COLO668 (cell line): ENCODE measurements around the gene SMARCAD1.

Experiments used
- DNase-seq: peaks from one replicate; lab custom pipeline; 2025; ENCODE audit not compliant: unreplicated experiment; lab: John Stamatoyannopoulos, UW

Gene SMARCAD1

GRCh38 chr4:94228493-94229216, 21.0 kb downstream of the SMARCAD1 start:
- DNase-seq = no peak

DNA sequence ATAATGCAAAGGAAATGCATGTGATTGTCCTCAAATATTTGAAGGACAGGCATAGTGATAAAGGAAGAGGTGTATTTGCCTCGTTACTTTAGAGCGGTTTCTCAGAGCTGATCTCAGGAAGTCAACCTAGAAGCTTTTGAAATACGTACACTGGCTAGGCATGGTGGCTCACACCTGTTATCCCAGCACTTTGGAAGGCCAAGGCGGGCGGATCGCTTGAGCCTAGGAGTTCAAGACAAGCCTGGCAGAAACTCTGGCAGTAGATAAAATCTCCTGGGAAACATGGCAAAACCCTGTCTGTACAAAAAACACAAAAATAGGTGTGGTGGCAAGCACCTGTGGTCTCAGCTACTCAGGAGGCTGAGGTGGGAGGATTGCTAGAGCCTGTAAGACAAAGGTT, 24.9 kb downstream of the SMARCAD1 start:
- DNase-seq = no peak

GRCh38 chr4:94235825-94236224, 28.2 kb downstream of the SMARCAD1 start:
- DNase-seq = no peak

- no peak for DNase-seq
Measured at GRCh38 chr4:94237271-94237670, 29.6 kb downstream of the SMARCAD1 start.

DNA sequence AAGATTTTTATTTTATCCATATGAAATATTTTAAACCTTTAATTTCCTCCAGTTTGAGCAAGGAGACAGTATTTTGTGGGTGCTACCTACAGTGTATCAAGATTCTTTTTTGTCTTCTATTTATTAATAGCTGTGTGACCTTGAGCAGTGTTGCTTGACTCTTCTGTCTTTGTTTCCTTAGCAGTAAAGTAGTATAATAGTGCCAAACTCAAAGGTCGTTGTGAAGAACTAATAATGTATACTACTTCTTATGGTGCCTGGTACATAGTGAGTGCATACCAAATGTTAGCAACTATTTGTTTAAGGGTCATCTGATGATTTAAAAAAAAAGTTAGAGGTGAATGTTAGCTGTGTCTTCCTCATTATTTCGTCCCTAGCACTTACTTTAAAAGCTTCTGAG, 30.5 kb downstream of the SMARCAD1 start:
- no peak for DNase-seq

DNA sequence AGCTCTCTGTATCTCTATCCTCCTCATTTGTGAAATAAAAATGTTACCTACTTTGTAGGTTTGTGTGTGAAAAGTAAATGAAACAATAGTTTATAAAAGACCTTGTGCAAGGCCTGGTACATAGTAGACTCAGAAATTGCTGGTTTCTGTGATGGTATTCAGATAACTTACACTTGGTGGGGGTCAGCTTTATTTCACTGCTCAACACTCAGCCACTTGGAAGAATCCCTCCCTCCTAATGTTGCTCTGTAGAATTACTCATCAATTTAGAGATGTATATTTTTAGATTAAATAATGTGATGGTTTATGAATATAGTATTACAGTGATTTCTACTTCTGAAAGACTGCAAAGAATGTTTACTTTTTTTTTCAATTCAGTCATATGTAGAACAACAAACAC, 32.7 kb downstream of the SMARCAD1 start:
- DNase-seq = no peak

DNA sequence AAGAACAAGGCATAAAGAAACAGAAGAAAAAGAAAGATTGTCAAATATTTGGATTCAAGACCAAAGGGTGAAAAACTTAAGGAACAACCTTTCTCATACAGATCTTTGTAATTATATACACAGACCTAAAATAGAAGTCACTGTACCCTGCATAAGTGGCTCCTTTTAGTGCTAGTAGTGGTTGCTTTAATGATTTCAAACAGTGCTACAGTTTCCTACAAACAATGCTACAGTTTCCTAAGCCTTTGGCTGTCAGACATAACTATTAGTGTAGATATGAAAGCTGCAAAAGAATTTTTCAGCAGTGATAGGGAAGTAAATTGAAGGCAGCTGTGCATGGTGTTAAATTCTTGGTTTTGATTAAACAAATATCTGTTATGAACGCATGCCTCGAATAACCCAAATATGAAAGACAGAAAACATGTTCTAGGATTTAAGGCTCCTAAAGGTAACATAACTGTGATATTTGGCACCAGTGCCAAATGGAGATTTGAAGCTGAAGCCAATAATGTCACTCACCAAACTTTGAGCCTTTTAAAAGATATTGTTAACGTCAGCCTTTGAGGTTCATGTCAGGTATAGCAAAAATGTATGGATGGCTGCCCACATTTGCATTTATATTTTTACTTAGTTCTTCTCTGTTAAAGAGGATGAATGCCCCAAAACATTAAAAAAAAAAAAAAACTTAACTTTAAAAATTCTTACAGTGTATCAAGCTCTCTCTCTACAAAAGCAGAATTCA, 36.6 kb downstream of the SMARCAD1 start:
- DNase-seq = no peak

DNA sequence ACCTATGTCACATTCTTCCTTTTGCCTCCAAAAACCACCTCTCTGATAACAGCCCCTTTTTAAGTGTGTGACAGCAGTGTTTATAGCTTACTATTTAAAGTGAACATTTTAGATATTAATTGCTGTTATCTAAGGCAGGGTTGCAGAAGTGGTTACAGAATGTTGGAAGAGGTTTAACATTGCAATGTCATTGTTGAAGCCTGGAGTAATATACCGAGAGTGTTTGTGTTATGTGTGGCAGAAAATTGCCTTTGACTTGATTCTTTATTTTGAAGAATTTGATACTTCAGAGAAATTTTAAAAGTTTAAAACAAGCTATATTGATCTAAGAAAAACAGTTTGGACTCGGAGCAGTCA, 37.1 kb downstream of the SMARCAD1 start:
- no peak for DNase-seq

DNA sequence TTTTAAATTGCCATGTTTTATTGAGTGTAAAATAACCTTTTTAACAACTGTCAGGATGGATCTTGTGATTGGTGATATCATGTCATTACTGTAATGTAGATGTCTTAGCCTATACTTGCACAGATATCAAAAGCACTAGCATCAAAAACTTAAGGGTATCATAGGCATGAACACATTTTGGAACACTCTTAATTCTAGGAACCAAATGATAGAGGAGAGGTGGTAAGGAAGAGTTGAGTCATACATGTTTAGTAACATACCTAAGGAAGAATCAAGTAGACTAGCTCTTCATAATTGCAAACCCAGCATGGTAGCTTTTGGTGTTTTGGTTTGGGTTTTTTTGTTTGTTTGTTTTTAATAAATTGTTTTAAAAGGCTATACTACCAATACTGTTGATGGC, 43.4 kb downstream of the SMARCAD1 start:
- no peak for DNase-seq

DNA sequence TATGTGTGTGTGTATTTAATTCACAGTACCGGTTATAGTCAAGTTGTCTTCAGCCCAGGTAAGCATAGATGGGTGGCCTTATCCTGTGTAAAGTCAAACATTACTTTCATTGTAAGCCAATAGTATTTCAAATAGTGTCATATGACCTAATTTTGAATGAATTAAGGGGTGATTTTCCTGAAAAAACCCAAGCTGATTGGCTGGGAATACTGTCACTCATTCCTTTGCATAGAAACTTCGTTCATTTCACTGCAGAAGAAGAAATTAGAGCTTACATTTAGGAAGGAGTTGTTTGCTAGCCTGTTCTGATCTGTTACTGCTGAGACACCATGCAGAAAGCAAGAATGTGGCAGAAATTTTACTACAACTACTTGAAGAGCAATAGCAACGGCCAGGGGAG, 45.4 kb downstream of the SMARCAD1 start:
- DNase-seq = no peak

GRCh38 chr4:94256144-94256783, 48.6 kb downstream of the SMARCAD1 start:
- DNase-seq = no peak

DNA sequence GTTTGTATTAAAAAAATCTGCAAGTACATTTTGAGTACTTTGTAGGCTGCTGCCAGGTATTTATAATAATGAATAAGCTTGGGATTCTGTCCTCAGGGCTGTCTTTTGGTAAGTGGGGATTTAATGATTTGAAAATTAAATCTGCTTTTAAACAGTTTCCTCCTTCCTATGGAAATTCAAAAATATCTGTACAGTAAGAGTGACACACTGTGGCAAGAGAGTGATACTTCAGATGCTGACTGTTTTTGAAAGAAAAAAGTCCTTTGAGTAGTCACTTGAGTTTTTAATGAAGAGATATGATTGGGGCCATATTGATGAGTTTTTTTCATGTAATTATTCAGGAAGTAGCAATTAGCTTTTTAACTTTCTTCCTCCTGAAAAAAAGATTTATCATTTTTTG, 49.2 kb downstream of the SMARCAD1 start:
- DNase-seq = no peak

DNA sequence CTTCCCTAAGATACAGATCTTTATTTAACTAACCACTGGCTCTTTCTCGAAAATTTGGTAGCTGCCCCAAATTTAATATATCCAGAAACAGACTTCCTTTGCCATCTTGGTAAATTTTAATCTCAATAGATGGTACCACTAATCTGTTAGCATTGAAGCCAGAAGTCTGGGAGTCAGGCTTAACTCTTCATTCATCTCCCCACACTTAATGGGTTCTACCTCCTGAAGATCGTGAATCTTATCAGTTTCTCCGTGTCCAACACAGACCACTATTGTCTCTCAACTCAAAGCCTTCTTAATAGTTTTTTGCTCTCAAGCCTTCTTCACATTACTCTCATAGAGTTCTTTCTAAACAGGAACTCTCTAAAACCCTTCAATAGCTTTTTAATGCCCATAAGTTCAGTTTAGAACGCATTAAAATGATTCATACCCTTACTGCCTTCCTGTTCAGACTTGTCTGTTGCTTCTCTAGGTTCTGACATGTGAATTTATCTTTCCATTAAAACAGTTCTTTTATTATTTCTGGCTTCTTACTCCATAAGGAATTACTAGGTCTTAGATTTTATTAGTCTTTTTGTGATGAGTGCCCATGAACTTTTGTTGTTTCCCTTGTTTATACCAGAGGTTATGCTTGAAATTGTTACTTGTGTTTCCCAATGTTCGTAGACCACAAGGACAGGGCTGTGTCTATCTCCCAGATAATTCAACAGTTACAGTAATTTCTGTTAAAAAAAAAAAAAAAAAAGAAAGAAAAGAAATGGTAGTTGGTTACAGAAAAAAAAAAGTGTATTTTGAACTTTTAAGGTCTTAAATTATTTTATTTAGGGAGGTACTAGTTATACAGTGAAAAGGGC, 54.7 kb downstream of the SMARCAD1 start:
- no peak for DNase-seq

GRCh38 chr4:94267037-94267436, 59.4 kb downstream of the SMARCAD1 start:
- no peak for DNase-seq

DNA sequence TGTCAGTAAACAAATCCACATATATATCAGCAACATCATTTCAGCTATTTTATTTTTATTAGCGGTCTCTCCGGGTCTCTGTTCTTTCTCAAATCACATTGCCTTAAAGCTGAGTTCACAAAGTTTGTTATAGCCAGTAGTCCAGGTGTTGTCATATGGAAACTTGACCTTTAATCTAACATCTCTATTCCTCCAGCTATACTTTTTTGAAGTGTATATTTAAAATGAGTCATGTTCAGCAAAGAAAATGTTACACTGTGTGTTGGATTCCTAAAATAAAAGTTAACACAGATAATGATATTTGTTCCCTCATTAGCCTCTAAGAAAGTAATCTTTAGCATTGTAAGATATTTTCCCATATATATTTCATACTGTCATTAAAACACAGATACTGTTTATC, 63.6 kb downstream of the SMARCAD1 start:
- DNase-seq = no peak

GRCh38 chr4:94274912-94275311, 67.2 kb downstream of the SMARCAD1 start:
- DNase-seq = no peak

DNA sequence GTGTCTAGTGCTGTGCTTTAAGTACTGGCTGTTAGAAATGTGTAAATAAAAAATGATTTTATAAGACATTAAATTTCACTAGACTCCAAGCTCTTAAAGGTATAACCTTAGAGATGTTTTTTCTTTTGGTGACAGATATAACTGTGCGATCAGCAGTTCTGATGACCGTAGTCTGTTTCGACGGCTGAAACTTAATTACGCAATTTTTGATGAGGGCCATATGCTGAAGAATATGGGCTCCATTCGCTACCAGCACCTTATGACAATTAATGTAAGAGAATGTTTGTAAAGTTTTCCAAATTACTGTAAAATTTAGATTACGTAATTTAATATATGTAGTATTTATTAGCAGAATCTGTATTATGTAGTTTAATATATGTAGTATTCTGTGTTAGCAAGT, 68.5 kb downstream of the SMARCAD1 start:
- DNase-seq = no peak

GRCh38 chr4:94277534-94277933, 69.9 kb downstream of the SMARCAD1 start:
- DNase-seq = no peak

DNA sequence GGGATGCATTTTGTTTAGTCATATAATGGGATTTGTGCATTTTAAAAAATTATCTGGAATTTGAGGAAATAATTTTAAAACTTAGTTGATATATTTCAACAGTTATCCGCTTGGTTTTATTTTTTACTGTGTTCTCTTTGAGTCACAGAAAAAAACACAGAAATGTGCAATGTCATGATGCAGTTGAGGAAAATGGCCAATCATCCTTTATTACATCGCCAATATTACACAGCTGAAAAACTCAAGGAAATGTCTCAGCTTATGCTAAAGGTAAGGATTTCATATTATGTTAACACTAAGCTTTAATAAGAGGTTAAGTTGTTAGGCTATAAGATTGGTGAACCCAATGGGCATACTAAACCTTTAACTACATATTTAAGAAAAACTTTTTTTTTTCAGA, 71.1 kb downstream of the SMARCAD1 start:
- DNase-seq = no peak

- no peak for DNase-seq
Measured at GRCh38 chr4:94284889-94285288, 77.2 kb downstream of the SMARCAD1 start.

- DNase-seq = no peak
Measured at GRCh38 chr4:94285666-94286065, 78.0 kb downstream of the SMARCAD1 start.
